Breast epithelium (tissue), 4 donors: ENCODE results near the gene BORA. TPM values are rescaled to one million over a fixed set of nuclear protein-coding genes. Genes with fewer than 3 reads are reported as not detected.
"Not testable (repeated sequence)": the region's sequence is repeated elsewhere in the genome, so short reads cannot be mapped to it uniquely, and the experiment has no call there.

Experiments used
- DNase-seq, 2 donors: peaks; one replicate each; pipeline ENCODE4 v3.0.0-alpha.2; 2019; ENCODE audit warnings: low spot score in 2 of 2
- H3K27ac ChIP-seq, 2 donors: fragments of 200-600 bp; sonication (generic) in 1 of 2; one replicate each; pipeline ENCODE4 v1.5.1; 2016 to 2019; ENCODE audit warnings: mild to moderate bottlenecking in 1 of 2
- H3K27me3 ChIP-seq, 2 donors: fragments of 200-600 bp; sonication (generic) in 1 of 2; one replicate each; pipeline versions ENCODE4 v1.5.1 to v1.6.0; 2017 to 2019; ENCODE audit warnings: control low read depth in 1 of 2, mild to moderate bottlenecking in 1 of 2
- H3K36me3 ChIP-seq: fragments of 200-600 bp; one replicate; pipeline ENCODE4 v1.5.1; 2019
- H3K4me1 ChIP-seq, 2 donors: fragments of 200-600 bp; sonication (generic); one replicate each; pipeline ENCODE4 v1.5.1; 2016 to 2019; ENCODE audit warnings: control low read depth in 1 of 2
- H3K4me3 ChIP-seq, 3 donors: fragments of 200-600 bp; sonication (generic); 1 replicate in 2 of 3; 2 replicates in 1 of 3; pipeline ENCODE4 v1.5.1; 2016 to 2019; ENCODE audit warnings: mild to moderate bottlenecking in 3 of 3, moderate library complexity in 2 of 3
- H3K9me3 ChIP-seq, 2 donors: fragments of 200-600 bp; sonication (generic) in 1 of 2; one replicate each; pipeline ENCODE4 v1.5.1; 2016 to 2019; ENCODE audit warnings: control low read depth in 1 of 2
- CTCF ChIP-seq, 3 donors: fragments of 450-650 bp; IDR thresholded peaks; one replicate each; pipeline ENCODE4 v1.5.1; 2016 to 2017; ENCODE audit warnings: antibody characterized with exemption in 3 of 3, mild to moderate bottlenecking in 3 of 3, moderate library complexity in 3 of 3
- POLR2A ChIP-seq: fragments of 450-650 bp; IDR thresholded peaks from one replicate; pipeline ENCODE4 v1.6.1; 2016; ENCODE audit warnings: antibody characterized with exemption, mild to moderate bottlenecking, moderate library complexity
- POLR2AphosphoS5 ChIP-seq, 3 donors: sonication (generic); formaldehyde crosslinking; IDR thresholded peaks; one replicate each; pipeline ENCODE4 v1.6.1; 2017; ENCODE audit warnings: antibody characterized with exemption in 3 of 3
- intact Hi-C: fragments of 100-400 bp; cut with DNase I; formaldehyde crosslinking; loops from one replicate; pipeline ENCODE4 v1.15.1; 2023; ENCODE audit warnings: low total_unique reads
- total RNA-seq, 3 donors: library from RNA; depleted of rRNA; stranded (reverse); fragments of >200 nt; gene quantifications; one replicate each; pipeline ENCODE4 v1.1.0, GENCODE V29; 2016

Gene BORA
- total RNA-seq, 3 donors from 2014 or later: 4.3 to 5.3 (median 4.8) TPM

GRCh38 chr13:72700509-72700908, 27.2 kb upstream of the BORA start:
- TF ChIP-seq POLR2AphosphoS5 (IDR thresholded peaks at IDR 0.05) (no peak), POLR2A (no peak), CTCF (IDR thresholded peaks at IDR 0.05) (no peak)
- no peak for DNase-seq
- H3K9me3 ChIP-seq: no peaks in the 10 kb centered on the region
- no peak overlapping the region for H3K4me3 ChIP-seq
- H3K36me3 ChIP-seq: no peaks in the 10 kb centered on the region
- intact Hi-C loops: no loop called here
- H3K27me3 ChIP-seq: no peaks in the 10 kb centered on the region
- no peaks in the 10 kb centered on the region for H3K4me1 ChIP-seq
- no peak overlapping the region for H3K27ac ChIP-seq

DNA sequence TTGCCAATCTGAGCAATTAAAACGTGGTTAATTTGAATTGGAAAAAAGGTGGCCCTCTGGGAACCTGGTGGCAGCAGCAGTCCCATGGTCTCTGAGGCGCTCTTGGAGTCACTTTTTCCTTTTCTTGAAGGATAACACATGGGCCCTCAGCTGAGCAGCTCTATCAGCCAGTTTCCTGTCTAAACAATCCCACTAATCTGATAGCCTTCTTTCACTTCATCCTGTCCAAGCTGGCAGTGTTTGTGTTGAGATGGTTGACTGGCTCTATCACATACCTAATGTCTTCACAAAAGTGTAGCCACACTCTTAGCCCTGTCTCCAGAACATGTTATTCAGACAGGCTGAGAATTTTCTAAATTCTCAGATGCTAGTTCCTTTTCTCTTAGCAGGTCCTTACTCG, 10.9 kb upstream of the BORA start:
- Histone ChIP-seq H3K4me1 (no peaks in the 10 kb centered on the region), H3K27ac (no peak overlapping the region), H3K27me3 (no peaks in the 10 kb centered on the region), H3K9me3 (peaks cover 5 to 12% of the 10 kb centered on the region in 2 donors), H3K4me3 (no peak overlapping the region), H3K36me3 (no peaks in the 10 kb centered on the region)
- TF ChIP-seq CTCF (IDR thresholded peaks at IDR 0.05) (no peak), POLR2AphosphoS5 (IDR thresholded peaks at IDR 0.05) (no peak), POLR2A (no peak)
- no peak for DNase-seq
- intact Hi-C loops: no loop called here

DNA sequence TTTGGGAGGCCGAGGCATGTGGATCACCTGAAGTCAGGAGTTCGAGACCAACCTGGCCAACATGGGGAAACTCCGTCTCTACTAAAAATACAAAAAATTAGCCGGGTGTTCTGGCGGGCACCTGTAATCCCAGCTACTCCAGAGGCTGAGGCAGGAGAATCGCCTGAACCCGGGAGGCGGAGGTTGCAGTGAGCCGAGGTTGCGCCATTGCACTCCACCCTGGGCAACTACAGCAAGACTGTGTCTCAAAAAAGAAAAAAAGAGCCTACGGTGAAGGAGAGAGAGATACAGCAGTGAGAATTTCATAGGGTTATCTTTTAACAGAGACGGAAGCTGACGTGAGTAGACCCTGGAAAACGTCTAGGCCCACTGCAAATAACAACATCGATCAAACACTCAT, 1.5 kb upstream of the BORA start:
- H3K4me1 ChIP-seq, H3K27me3 ChIP-seq, H3K36me3 ChIP-seq, H3K27ac ChIP-seq, intact Hi-C loops, H3K9me3 ChIP-seq, DNase-seq: not testable (repeated sequence)
- H3K4me3 ChIP-seq: peak overlapping the region in 1 of 3 donors; percentile 99

DNA sequence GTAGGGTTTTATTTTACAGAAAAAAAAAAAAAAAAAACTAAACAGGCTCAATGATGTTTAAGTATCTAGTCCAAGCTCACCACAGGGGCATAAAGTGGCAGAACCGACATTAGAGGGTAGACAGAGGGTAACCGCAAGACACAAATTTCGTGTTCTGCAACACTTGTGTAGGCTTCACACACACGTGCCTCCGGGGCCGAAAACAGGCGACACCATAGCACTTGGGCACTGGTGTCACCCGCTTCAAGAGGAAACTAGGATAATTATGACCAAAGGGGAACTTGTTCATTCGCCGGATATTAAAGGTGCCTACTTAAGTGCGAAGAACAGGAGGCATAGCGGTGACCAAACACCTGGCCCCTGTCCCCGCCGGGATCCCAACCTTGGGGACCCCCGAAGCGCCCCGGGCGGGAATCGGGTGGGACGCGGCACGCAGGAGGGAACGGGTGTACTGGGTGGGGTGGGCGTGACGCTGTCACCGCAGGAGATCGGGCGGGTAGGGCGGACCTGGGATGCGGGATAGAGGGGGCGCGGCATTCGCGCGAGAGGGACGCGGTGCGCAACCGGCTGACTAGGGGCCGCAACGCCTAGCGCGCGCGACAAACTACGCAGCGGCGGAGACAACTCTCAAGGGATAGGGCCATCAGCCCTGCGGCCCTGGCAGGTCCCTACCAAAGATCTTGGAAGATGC, 852 bp upstream of the BORA start:
- Histone ChIP-seq H3K4me1 (no peaks in the 10 kb centered on the region), H3K27ac (peak overlapping the region; percentile 60 to 79), H3K9me3 (no peaks in the 10 kb centered on the region), H3K4me3 (peak overlapping the region; percentile 87 to 99 (median 91)), H3K27me3 (no peaks in the 10 kb centered on the region), H3K36me3 (no peaks in the 10 kb centered on the region)
- DNase-seq: no peak
- TF ChIP-seq POLR2AphosphoS5 (IDR thresholded peaks at IDR 0.05) (no peak), CTCF (IDR thresholded peaks at IDR 0.05) (no peak), POLR2A (no peak)
- intact Hi-C loops: no loop called here

DNA sequence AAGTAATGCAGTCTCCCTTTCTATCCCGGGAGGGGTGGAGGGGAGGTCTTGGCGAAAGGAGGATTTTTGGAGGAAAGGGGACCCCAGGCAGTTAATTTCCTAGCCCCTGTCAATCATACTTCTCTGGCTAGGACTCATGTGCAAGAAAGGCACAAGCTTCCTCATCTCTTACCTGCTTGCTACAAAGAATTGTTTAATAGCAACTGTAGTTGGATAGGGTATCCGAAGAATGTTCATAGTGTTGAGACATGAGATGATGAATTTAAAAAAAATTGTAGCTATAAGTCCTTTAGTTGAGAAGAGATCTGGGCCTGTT, 525 bp downstream of the BORA start:
- Histone ChIP-seq H3K4me1 (no peaks in the 10 kb centered on the region), H3K36me3 (no peaks in the 10 kb centered on the region), H3K27ac (peak overlapping the region in 1 of 2 donors; percentile 40), H3K27me3 (no peaks in the 10 kb centered on the region), H3K9me3 (no peaks in the 10 kb centered on the region), H3K4me3 (peak overlapping the region; percentile 87 to 99 (median 91))
- no peak for DNase-seq
- TF ChIP-seq POLR2A (no peak), POLR2AphosphoS5 (IDR thresholded peaks at IDR 0.05) (no peak)
- intact Hi-C loops: no loop called here

DNA sequence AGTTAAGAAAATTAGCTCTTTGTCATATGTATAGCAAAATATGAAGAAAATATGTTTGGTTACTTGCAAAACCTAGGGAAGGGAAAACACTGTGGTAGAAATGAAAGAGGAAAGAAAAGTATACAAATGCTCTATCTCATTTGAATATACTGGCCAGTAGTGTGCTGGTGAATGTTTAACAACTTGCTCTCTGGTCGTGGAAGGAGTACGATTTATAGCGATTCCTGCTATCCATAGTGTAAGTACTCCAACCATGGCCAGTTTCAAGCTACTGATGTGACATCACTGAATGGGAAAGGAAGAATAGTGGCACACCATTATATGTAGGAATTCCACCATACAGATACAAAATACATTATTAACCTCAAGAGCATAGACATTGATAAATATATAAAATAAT, 9.3 kb downstream of the BORA start:
- Histone ChIP-seq H3K9me3 (no peaks in the 10 kb centered on the region), H3K36me3 (no peaks in the 10 kb centered on the region), H3K27ac (no peak overlapping the region), H3K4me1 (no peaks in the 10 kb centered on the region), H3K4me3 (no peak overlapping the region), H3K27me3 (no peaks in the 10 kb centered on the region)
- DNase-seq: no peak
- TF ChIP-seq POLR2AphosphoS5 (IDR thresholded peaks at IDR 0.05): no peak
- TF ChIP-seq CTCF (IDR thresholded peaks at IDR 0.05): no peak
- no peak for TF ChIP-seq POLR2A
- intact Hi-C loops: no loop called here
